ENCODE measurements around the gene SBK2.
A peak's percentile ranks its signal among the peaks of the same experiment; 100 is the strongest.

SBK2 gene

DNA sequence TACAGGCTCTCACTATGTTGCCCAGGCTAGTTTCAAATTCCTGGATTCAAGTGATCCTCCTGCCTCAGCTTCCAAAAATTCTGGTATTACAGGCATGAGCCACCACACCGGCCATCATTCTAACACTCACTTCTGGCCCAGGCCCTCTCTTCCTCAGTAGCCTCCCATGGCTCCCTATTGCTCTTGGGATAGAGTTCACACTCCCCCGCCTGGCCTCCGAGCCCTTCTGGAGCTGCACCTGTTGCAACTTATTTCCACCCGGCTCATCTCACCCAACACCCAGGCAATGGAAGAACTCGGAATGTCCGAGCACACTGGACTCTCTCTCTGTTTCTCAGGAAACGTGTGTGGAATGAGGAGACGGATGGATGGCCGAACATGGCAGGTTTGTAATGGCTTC, 17.4 kb upstream of the SBK2 start:
- no peak for DNase-seq (ENCODE audit: low read depth)

DNA sequence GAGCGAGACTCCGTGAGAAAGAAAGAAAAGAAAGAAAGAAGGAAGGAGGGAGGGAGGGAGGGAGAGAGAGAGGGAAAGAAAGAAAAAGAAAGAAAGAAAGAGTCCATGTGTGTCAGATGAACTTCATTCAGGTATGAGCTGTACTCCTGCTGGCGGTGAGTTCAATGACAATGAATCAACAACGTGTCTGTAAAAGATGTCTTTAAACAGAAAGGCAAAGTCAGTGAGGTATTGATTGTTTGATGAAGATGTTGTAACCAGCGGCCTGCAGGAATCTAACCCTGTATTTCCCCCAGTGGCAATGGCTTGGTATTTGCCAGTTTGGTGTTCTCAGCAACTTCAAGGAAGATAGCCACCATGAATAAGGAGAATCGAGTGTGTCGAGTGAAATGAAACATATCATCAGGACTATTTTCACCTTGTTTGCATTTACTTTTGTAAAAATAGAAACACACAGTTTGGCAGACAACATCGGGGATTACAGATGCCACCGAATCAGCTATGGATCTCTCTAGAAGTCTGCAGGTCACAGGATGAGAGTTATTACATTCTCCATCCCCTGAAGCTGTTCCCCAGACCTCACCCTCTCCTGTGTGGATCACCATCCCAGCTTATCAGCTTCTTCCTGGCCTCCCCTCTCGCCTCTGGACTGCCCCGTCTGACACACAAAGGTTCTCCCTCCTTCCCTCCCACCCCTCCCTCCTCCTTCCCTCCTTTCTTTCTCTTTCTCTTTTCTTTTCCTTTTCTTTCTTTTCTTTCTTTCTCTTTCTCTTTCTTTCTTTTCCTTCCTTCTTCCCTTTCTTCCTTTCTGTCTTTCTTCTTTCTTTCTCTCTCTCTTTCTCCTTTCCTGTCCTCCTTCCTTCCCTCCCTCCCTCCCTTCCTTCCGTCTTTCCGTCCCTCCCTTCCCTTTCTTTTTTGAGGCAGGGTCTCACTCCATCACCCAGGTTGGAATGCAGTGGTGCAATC, 16.6 kb upstream of the SBK2 start:
- DNase-seq (ENCODE audit: low read depth), result peak; percentile 52

DNA sequence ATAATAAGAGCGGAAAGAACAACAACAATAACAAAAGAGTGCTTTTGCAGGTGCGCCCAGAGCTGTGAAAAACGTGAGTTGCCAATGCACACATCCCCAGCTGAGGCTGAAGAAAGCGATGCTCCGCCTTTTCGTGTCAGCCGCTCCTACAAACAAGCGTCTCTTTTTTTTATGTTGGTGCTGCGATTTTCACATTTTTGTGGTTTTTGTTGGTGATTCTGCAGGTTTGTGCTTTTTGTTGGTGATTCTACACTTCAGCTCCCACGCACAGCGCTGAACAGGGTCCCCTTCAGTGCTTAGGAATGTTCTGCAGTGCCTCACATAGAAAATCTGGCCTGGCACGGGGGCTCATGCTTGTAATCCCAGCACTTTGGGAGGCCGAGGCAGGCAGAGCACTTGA, 15.7 kb upstream of the SBK2 start:
- DNase-seq (ENCODE audit: low read depth), result peak; percentile 95

DNA sequence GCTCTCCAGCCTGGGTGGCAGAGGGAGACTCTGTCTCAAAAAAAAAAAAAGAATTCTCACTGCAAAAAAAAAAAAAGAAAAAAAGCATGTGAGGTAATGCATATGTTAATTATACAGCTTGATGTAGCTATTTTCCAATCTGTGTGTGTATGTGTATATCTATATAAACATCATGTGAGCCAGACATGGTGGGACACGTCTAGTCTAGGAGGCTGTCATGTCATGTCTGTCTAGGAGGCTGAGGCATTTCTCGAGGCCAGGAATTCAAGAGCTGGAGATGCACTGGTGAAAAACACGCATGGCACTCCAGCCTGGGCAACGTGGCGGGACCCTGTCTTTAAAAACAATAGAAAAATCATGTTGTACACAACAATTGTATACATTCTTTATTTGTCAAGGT, 15.3 kb upstream of the SBK2 start:
- no peak for DNase-seq (ENCODE audit: low read depth)

DNA sequence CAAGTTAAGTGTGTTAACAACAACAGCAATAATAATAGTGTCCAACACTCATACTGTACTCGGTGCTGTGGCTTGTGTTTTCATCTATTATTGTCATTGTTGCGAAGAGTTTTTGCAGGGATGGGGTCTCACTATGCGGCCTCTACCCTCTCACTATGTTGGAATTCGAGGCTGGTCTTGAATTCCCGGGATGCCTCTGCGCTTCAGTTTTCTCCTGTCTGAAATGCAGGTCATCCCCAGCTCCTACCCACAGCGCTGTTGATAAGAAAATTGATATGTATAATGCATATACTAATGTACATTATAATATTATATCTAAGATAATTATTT, 13.4 kb upstream of the SBK2 start:
- DNase-seq (ENCODE audit: low read depth), result peak; percentile 53

DNA sequence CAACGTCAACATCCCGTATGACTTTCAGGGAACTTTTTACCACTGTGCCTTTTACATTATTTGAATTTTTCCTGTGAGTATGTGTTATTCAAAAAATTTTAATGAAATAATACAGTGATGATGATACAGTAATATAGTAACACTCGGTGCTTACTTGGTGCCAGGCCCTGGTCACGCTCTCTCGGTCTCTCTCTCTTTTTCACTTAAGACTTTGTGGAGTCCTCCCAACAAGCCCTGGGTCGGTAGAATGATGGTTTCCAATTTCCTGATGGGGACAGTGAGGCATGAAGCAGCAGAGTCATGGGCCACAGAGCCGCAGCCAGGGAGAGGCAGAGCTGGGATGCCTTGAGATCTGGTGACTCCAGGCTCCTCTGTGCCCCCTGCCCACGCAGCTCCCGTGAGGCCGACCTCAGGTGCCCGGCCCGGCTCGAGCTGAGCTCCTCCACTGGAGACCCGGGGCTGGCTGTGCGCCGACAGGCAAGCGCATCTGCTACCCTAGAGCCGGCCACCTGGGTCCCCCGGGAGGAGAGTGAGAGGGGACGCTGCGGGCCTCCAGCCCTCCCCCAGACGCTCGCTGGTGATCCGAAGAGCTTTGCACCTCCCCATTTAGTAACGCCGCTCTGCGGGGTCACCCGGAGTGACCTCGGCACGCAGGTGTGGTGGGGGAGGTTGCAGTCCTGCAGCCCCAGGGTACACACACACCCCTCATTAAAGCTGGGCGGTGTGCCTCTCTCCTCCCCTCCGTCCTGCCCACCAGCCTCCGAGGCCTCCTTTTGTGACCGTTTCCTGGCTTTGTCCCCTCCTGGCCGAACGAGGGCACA, 12.8 kb upstream of the SBK2 start:
- peak; percentile 86 for DNase-seq (ENCODE audit: low read depth)

DNA sequence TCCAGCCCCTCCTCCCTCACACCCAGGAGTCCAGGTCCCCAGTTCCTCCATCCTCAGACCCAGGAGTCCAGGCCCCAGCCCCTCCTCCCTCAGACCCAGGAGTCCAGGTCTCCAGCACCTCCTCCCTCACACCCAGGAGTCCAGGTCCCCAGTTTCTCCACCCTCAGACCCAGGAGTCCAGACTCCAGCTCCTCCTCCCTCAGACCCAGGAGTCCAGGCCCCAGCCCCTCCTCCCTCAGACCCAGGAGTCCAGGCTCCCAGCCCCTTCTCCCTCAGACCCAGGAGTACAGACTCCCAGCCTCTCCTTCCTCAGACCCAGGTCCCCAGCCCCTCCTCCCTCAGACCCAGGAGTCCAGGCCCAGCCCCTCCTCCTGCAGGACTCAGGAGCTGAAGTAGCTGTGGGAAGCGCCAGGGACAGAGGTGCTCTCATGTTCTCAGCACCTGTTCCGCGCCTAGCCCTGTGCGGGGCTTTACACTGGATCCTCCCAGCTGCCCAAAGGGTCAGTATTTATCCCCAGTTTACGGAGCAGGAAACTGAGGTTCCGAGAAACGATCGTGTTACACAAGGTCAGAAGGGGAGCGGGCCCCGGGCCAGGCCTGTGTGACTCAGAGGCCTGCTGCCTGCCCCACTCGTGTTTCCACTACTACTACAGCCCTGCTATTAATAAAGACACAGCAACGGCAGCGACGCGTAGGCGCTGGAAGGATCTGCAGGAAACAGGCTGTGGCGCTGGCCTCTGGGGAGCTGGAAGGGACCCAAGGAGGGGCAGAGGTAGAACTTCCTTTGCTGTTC, 10.1 kb upstream of the SBK2 start:
- peak; percentile 92 for DNase-seq (ENCODE audit: low read depth)

DNA sequence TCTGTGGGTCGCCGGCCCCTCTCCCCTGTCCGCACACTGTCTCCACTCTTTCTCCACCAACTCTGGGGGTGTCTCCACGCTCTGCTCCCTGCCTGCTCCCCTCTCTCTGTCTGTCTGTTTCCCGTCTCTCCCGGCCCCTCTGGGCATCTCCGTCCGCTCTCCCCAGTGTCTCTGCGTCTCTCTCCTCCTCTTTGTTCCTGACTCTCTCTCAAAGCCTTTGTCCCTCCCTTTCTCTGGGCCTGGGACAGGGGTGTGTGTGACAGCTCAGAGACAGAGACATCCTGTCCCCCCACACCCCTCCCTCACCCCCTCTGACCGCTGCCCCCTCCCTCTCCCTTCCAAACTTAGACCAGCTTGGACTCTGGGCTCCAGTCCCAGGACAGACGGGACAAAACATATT, 9.1 kb upstream of the SBK2 start:
- no peak for DNase-seq (ENCODE audit: low read depth)

DNA sequence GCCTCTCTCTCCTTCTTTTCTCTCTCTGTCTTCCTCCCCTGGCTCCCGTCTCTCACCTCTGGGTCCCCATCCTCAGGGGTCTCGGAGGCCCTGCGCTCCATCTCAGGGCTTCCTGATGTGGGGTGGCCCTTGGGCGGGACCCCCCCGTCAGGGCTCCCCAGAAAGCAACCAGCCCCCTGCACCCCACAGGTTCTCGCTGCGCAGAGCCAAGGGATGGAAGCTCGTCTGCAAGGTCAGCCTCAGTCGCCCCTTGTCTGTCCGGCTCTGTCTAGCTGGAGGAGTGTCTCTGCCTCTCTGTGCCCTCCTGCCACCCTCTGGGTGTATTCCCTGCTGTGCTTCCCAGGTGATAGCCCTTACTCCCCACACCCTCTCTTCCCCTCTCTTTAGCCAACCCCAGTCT, 8.5 kb upstream of the SBK2 start, which contains the start of gene SBK3:
TSS of gene SBK3 (minus strand) at position 101 of the 400 bp plus-strand sequence. CDS start at position 101, 0 bp downstream.
- no peak for DNase-seq (ENCODE audit: low read depth)

DNA sequence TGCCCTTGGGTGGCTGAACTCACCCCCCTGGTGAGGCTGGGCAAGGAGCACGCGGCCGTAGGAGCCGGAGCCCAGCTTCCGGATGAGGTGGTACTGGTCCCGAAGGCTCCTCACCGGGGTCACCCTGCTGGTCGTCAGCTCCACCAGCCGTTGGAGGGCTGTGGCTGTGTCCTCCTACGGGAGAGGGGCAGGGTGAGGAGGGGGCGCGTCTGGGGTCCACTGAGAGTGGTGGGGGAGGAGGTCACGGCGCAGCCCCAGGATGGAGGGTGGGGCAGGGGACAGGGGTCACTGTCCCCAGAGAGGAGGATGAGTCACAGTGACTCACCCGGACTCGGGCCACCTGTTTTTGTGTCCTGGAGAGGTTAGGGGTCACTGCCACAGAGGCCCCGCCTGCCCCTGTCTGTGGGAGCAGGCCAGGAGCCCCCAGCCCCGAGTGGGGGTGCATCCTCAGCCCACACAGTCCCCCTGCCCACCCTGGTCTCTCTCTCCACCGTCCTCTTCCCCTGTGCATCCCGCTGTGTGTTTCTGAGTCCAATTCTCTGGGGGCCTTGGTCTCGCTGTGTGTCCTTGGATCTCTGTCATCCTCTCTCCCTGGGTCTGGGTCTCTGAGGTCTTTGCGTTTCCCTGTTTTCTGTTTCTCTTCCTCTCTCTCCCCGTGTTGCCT, 8.0 kb upstream of the SBK2 start:
- DNase-seq (ENCODE audit: low read depth), result no peak

DNA sequence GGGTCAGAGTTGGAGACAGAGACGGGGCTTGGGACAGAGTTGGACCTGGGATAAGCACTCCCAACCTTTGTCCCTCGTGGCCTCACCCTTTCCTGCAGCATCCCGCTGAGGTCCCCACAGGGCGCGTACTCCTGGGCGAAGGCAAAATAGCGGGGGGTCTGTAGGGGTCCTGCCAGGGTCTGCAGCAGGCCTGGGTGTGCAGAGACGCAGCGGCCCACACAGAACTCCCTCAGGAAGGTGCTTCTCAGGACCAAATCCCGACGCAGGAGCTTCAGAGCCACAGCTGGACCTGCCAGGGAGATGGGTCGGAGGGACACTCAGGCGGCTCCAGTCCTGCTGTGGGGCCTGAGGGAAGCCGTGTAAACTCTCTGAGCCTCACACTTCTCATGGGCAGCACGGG, 7.1 kb upstream of the SBK2 start:
- no peak for DNase-seq (ENCODE audit: low read depth)

DNA sequence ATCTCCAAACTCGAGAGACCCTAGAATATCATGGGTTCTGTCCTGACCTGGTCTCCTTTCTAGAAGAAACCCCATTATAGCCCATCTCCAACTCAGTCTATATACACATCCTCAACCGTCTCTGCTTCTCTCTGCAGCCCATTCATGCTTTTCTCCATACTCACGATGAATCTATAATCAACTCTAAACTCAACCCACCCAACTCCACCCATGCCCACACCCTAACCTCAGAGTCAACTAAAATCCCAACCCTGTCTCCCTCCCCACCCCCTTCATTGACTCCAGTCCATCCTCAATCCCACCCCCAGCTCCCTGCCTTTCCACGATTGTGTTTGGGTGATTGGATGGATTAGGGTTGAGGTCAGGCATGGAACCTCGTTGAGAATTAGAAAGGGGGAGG, 6.6 kb upstream of the SBK2 start:
- no peak for DNase-seq (ENCODE audit: low read depth)

DNA sequence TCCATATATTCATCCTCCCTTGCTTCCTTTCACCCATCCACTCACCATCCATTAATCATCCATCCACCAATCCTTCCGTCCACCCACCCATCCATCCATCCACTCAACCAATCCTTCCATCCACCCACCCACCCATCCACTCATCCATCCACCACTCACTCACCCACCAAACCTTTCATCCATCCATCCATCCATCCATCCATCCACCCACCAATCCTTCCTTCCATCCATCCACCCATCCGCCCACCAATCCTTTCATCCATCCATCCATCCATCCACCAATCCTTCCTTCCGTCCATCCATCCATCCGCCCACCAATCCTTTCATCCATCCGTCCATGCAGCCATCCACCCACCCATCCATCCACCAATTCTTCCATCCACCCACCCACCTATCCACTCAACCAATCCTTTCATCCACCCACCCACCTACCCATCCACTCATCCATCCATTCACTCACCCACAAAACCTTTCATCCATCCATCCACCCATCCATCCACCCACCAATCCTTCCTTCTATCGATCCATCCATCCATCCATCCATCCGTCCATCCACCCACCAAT, 5.4 kb upstream of the SBK2 start:
- DNase-seq (ENCODE audit: low read depth), result no peak

DNA sequence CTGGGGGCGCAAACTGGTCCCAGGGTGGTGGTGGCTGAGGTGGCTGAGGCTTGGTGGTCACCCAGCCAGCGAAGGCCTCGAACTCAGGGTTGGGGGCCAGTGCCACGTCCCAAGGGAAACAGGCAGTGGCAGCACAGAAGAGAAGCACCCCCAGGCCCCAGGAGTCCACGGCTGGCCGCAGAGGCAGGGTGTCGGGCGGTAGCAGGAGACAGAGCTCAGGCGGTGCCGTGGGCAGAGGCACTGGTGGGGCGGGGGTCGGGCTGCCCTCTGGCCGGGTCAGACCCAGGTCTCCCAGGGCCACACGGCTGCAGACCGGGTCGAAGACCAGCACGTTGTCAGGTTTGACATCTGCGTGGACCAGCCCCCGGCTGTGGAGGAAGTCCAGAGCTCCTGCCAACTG, 4.2 kb upstream of the SBK2 start:
- DNase-seq (ENCODE audit: low read depth), result no peak

DNA sequence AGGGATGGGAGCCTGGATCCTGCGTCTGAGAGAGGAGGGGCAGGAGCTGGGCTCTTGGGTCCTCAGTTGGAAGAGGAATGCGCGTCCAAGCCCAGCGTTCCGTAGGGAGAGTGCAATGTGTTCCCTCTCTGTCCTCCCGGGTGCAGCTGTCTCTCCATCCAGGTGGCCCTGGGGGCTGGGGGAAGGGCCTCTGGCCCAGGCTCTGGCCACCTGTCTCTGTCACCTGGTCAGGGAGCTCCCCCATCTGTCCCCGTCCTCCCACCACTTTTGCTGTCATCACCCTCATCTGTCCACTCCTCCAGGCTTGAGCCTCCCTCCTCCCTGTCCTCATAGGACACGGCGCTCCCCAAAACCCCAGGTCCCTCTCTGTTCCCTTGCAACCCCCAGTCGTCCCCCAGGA, 3.7 kb upstream of the SBK2 start:
- no peak for DNase-seq (ENCODE audit: low read depth)

DNA sequence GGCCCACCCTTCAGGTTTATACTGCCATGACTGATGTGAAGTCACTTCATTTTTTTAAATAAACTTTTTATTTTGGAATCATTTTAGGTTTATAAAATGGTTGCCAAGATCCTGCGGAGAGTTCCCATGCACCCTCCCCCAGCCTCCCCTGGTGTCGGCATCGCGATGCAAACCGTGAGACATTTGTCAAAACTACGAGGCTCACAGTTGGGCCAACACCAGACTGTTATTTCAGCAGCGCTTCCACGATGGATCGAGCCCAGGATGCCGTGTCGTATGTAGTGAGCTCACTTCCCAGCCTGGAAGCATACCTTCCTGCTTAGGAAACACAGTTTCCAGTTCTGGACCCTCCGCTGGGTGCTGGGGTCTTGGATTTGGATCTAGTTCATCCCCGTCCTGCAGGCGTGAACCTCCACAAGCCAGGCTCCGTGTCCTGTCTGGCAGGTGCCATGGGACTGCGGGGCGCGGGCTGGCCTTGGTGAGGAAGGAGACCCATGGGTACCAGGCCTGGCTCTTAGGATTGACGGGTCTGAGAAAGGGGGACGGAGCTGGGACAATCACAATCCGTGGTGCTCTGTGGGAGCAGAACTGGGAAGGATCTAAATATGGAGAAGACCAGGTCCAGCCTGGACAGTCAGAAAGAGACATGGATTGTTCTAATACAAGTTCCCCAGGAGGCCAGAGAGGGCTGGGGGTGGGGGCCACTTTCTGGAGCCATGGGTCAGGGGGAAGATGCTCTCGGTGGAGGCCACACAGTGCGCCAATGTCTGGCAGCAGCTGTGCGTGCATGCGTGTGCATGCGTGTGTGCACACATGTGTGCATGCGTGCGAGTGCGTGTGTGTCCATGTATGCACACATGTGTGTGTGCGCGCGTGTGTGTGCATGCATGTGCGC, 2.4 kb upstream of the SBK2 start:
- DNase-seq (ENCODE audit: low read depth), result no peak

DNA sequence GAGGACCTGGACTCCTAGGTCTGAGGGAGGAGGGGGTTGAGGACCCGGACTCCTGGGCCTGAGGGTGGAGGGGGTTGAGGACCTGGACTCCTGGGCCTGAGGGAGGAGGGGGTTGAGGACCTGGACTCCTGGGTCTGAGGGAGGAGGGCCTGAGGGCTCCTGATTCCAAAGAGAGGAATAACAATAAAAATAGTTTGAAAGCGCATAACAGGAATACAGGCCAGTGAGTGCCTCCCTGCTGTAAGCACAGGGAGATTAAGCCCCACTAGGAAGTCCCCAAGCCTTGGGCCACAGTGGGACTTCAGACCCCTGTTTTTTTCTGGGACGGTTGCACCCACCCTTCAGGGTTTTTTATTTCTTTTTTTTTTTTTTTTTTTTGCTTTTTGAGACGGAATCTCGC, 1.2 kb upstream of the SBK2 start:
- DNase-seq (ENCODE audit: low read depth), result no peak

DNA sequence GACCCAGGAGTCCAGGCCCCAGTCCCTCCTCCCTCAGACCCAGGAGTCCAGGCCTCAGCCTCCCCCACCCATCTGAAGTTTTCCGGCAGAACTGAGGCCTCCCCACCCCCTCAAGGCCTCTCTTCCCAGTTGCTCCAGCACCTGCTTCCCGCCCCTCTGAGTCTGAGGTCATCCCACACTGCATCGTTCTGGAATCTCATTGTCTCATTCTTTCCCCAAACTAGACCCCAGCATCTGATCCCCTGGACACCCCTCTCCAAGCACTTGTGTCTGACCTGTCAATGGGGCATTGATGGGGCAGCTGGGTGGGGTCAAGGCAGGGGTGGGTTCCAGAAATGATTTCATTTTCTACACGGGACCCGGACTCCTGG, 793 bp upstream of the SBK2 start:
- peak; percentile 41 for DNase-seq (ENCODE audit: low read depth)

DNA sequence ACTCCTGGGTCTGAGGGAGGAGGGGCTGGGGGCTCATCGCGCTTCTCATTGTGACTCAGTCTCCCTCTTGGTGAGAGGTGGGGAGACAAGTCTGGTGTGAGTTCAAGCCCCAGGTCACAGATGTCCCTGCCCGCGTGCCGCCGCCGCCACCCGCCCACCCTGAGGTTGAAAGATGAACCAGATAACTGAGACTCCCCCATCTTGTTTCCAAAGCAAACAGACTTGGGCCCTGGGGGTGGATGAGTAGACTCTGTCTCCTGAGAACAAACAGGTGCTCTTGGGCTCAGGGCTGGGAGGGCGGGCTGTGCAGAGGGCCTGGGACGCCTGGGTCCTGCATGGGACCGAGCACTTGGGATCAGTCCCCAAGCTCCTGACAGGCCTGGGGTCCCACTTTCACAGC, 567 bp downstream of the SBK2 start:
- DNase-seq (ENCODE audit: low read depth), result no peak

DNA sequence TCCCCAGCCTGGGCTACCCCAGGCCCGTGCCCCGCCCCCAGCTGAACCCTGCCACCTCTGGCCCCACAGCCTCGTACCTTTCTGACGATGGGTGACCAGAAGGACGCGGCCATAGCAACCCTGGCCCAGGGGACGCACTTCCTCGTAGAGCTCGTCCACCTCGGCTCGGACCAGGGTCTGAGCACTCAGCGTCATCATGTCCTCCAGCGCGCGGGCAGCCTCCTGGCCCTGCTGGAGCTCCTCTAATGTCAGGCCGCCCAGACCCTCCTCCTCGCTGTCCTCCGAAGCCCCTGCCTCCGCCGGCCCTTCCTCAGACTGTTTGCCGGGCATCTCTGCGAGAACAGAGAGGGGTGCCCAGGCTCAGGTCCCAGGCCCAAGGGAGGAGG, 975 bp downstream of the SBK2 start:
- no peak for DNase-seq (ENCODE audit: low read depth)

Data from amniotic epithelial cell (primary cell).